ENCODE data around the gene TSKU.

DNA sequence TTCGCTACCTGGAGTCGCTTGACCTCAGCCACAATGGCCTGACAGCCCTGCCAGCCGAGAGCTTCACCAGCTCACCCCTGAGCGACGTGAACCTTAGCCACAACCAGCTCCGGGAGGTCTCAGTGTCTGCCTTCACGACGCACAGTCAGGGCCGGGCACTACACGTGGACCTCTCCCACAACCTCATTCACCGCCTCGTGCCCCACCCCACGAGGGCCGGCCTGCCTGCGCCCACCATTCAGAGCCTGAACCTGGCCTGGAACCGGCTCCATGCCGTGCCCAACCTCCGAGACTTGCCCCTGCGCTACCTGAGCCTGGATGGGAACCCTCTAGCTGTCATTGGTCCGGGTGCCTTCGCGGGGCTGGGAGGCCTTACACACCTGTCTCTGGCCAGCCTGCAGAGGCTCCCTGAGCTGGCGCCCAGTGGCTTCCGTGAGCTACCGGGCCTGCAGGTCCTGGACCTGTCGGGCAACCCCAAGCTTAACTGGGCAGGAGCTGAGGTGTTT lies 12.8 kb downstream of the TSKU start:
- TF ChIP-seq, protein P1, sequence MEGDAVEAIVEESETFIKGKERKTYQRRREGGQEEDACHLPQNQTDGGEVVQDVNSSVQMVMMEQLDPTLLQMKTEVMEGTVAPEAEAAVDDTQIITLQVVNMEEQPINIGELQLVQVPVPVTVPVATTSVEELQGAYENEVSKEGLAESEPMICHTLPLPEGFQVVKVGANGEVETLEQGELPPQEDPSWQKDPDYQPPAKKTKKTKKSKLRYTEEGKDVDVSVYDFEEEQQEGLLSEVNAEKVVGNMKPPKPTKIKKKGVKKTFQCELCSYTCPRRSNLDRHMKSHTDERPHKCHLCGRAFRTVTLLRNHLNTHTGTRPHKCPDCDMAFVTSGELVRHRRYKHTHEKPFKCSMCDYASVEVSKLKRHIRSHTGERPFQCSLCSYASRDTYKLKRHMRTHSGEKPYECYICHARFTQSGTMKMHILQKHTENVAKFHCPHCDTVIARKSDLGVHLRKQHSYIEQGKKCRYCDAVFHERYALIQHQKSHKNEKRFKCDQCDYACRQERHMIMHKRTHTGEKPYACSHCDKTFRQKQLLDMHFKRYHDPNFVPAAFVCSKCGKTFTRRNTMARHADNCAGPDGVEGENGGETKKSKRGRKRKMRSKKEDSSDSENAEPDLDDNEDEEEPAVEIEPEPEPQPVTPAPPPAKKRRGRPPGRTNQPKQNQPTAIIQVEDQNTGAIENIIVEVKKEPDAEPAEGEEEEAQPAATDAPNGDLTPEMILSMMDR (conservative IDR thresholded peaks at IDR 0.05): no peak
- TF ChIP-seq EZH2 (IDR thresholded peaks at IDR 0.05; ENCODE audit: low read depth): no peak
